Calu3 (cell line): ENCODE measurements around the gene NCK2. TPM values are rescaled to one million over a fixed set of nuclear protein-coding genes. Genes with fewer than 3 reads are reported as not detected.

Source experiments
- BruUV-seq: library from RNA; stranded (reverse); fragments of 400-500 nt; replicated peaks from 2 replicates; lab custom pipeline; 2021; lab: Mats Ljungman, UMichigan
- CTCF ChIA-PET: fragments of 300-600 bp; sonication (Branson Sonifier 250); formaldehyde crosslinking; loops from one replicate; lab custom pipeline; 2022; ENCODE audit warnings: antibody characterized with exemption; lab: Charles Lee
- DNase-seq: peaks from one replicate; pipeline ENCODE4 v3.0.0; 2022
- H3K27ac Mint-ChIP-seq: one replicate; pipeline ENCODE4 v1.8.0; 2022; ENCODE audit warnings: mixed read lengths; ENCODE audit not compliant: unreplicated experiment
- H3K27me3 Mint-ChIP-seq: one replicate; pipeline ENCODE4 v1.8.0; 2022; ENCODE audit warnings: mixed read lengths; ENCODE audit not compliant: unreplicated experiment
- H3K36me3 Mint-ChIP-seq: one replicate; pipeline ENCODE4 v1.8.0; 2022; ENCODE audit warnings: mild to moderate bottlenecking, moderate library complexity, mixed read lengths; ENCODE audit not compliant: insufficient read depth, unreplicated experiment
- H3K4me1 Mint-ChIP-seq: one replicate; pipeline ENCODE4 v1.8.0; 2022; ENCODE audit warnings: mild to moderate bottlenecking, low read depth, mixed read lengths; ENCODE audit not compliant: unreplicated experiment
- H3K4me3 Mint-ChIP-seq: one replicate; pipeline ENCODE4 v1.8.0; 2022; ENCODE audit warnings: mild to moderate bottlenecking, low read depth, moderate library complexity, mixed read lengths; ENCODE audit not compliant: unreplicated experiment
- H3K9me3 Mint-ChIP-seq: one replicate; pipeline ENCODE4 v1.8.0; 2022; ENCODE audit warnings: low read depth, mixed read lengths; ENCODE audit not compliant: unreplicated experiment
- CTCF ChIP-seq: fragments of 200-600 bp; IDR thresholded peaks from one replicate; pipeline ENCODE4 v1.8.0; 2022; ENCODE audit warnings: antibody characterized with exemption; ENCODE audit not compliant: unreplicated experiment
- intact Hi-C: fragments of 100-400 bp; cut with micrococcal nuclease; formaldehyde crosslinking; loops from one replicate; pipeline ENCODE4 v1.10.0; 2022; ENCODE audit not compliant: unreplicated experiment
- total RNA-seq: library from RNA; stranded (reverse); gene quantifications from 2 replicates; pipeline ENCODE4 v1.2.3, GENCODE V29; 2022

The NCK2 gene
- total RNA-seq, 1 experiment from 2014 or later: 88.6 TPM

GRCh38 chr2:105736145-105736544 lies 8.6 kb upstream of the NCK2 start:
- Mint-ChIP-seq H3K27ac (no peak overlapping the region), H3K9me3 (no peaks in the 10 kb centered on the region), H3K4me3 (no peak overlapping the region), H3K4me1 (peaks cover 15% of the 10 kb centered on the region), H3K36me3 (no peaks in the 10 kb centered on the region), H3K27me3 (peaks cover 12% of the 10 kb centered on the region)
- CTCF ChIA-PET: no interaction called here
- TF ChIP-seq CTCF: no peak
- no TSS peak for BruUV-seq
- no peak for DNase-seq
- intact Hi-C loops: no loop called here

DNA sequence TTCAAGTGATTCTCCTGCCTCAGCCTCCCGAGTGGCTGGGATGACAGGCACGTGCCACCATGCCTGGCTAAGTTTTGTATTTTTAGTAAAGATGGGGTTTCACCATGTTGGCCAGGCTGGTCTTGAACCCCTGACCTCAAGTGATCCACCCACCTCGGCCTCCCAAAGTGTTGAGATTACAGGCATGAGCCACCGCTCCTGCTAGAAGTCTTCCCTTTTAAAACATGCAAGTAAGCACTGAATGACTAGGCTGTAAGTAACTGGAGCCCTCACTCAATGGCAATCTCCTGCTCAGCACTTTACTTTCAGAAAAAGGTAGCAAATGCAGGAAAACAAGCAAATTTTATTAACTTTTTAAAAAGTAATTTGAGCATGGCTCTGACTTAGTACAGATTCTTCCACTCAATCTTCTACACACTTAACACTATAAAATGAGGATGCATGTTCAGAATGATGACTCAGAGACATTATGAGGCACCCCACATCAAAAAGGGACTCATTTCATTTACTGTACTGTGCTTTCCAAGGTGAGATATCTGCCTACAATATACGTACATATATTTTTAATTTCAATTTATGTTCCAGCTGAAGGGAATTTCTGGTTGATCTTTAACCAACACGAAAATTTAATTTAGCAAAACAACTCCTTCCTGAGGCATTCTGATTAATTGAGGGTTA lies 6.6 kb upstream of the NCK2 start:
- H3K9me3 Mint-ChIP-seq: no peaks in the 10 kb centered on the region
- no peak overlapping the region for H3K4me3 Mint-ChIP-seq
- BruUV-seq: no TSS peak
- H3K27ac Mint-ChIP-seq: no peak overlapping the region
- no peak for DNase-seq
- peaks cover 12% of the 10 kb centered on the region for H3K27me3 Mint-ChIP-seq
- no peak for TF ChIP-seq CTCF
- intact Hi-C loops: no loop called here
- H3K4me1 Mint-ChIP-seq: peaks cover 15% of the 10 kb centered on the region
- no peaks in the 10 kb centered on the region for H3K36me3 Mint-ChIP-seq
- CTCF ChIA-PET: no interaction called here

- Mint-ChIP-seq H3K27me3 (peaks cover 12% of the 10 kb centered on the region), H3K4me1 (peaks cover 15% of the 10 kb centered on the region), H3K27ac (no peak overlapping the region), H3K4me3 (no peak overlapping the region), H3K36me3 (peaks cover under 1% of the 10 kb centered on the region), H3K9me3 (no peaks in the 10 kb centered on the region)
- no TSS peak for BruUV-seq
- intact Hi-C loops: no loop called here
- TF ChIP-seq CTCF: no peak
- CTCF ChIA-PET: no interaction called here
- DNase-seq: no peak
Measured at GRCh38 chr2:105738658-105739241, 6.0 kb upstream of the NCK2 start.

DNA sequence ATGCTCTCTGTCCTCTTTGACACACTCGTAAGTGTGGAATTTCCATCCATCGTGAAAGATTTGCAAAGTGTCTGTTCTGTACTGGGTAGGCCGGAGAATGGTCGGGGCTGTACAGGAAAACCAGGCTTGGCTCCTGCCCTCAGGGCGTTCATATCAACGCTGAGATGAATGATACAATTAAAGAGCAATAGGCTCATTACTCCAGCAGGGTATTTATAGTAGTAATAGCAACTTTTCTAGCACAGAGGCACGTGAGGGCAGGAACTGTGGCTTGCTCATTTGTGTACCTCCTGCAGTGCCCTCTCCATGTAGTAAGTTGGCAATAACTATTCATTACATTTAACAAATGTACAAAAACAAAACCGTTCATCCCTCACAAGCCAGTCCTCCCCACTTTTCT lies 5.3 kb upstream of the NCK2 start:
- BruUV-seq: no TSS peak
- CTCF ChIA-PET: no interaction called here
- peaks cover 14% of the 10 kb centered on the region for H3K4me1 Mint-ChIP-seq
- peaks cover 7% of the 10 kb centered on the region for H3K36me3 Mint-ChIP-seq
- no peak overlapping the region for H3K4me3 Mint-ChIP-seq
- H3K27me3 Mint-ChIP-seq: peaks cover 12% of the 10 kb centered on the region
- DNase-seq: no peak
- intact Hi-C loops: no loop called here
- no peak overlapping the region for H3K27ac Mint-ChIP-seq
- no peak for TF ChIP-seq CTCF
- no peaks in the 10 kb centered on the region for H3K9me3 Mint-ChIP-seq
